ENCODE measurements around the gene MAX. TPM values are rescaled to one million over a fixed set of nuclear protein-coding genes. Genes with fewer than 3 reads are reported as not detected.

Gene MAX
- polyA plus RNA-seq, 4 donors = 42.9 to 127 (median 71.0) TPM

GRCh38 chr14:65062096-65063075 is 39.9 kb downstream of the MAX start:
- Histone ChIP-seq H3K27ac (ENCODE audit: low read depth in 1 of 3, low read length in 2 of 3) (no peak overlapping the region), H3K36me3 (ENCODE audit: control insufficient read depth in 3 of 3, insufficient read depth in 2 of 3, low read depth in 1 of 3, low read length in 3 of 3) (peaks cover 4 to 63% (median 8%) of the 10 kb centered on the region in 3 donors), H3K4me1 (ENCODE audit: control insufficient read depth in 3 of 3, insufficient read depth in 2 of 3, low read depth in 1 of 3, low read length in 2 of 3) (no peaks in the 10 kb centered on the region), H3K4me3 (ENCODE audit: low read depth in 1 of 3, low read length in 3 of 3) (no peak overlapping the region), H3K9me3 (ENCODE audit: control insufficient read depth in 2 of 2, insufficient read depth in 1 of 2, low read depth in 1 of 2, low read length in 1 of 2) (no peaks in the 10 kb centered on the region), H3K27me3 (ENCODE audit: control insufficient read depth in 3 of 3, insufficient read depth in 3 of 3, low read length in 3 of 3) (no peaks in the 10 kb centered on the region)
- DNase-seq (no peak), FAIRE-seq (no peak)
- 91 to 98% (median 94%) methylated on average over 15 to 16 of the region's 16 CpGs for WGBS, 3 donors

GRCh38 chr14:65057695-65058094 is 44.6 kb downstream of the MAX start:
- DNase-seq (no peak), FAIRE-seq (no peak)
- Histone ChIP-seq H3K4me1 (ENCODE audit: control insufficient read depth in 3 of 3, insufficient read depth in 2 of 3, low read depth in 1 of 3, low read length in 2 of 3) (peaks cover 0 to 3% (median 0%) of the 10 kb centered on the region in 3 donors), H3K27ac (ENCODE audit: low read depth in 1 of 3, low read length in 2 of 3) (no peak overlapping the region), H3K4me3 (ENCODE audit: low read depth in 1 of 3, low read length in 3 of 3) (no peak overlapping the region), H3K9me3 (ENCODE audit: control insufficient read depth in 2 of 2, insufficient read depth in 1 of 2, low read depth in 1 of 2, low read length in 1 of 2) (no peaks in the 10 kb centered on the region), H3K27me3 (ENCODE audit: control insufficient read depth in 3 of 3, insufficient read depth in 3 of 3, low read length in 3 of 3) (no peaks in the 10 kb centered on the region), H3K36me3 (ENCODE audit: control insufficient read depth in 3 of 3, insufficient read depth in 2 of 3, low read depth in 1 of 3, low read length in 3 of 3) (peaks cover 4 to 57% (median 18%) of the 10 kb centered on the region in 3 donors)

GRCh38 chr14:65054471-65055085 is 47.7 kb downstream of the MAX start:
- H3K27ac ChIP-seq (ENCODE audit: low read depth in 1 of 3, low read length in 2 of 3) = no peak overlapping the region
- H3K36me3 ChIP-seq (ENCODE audit: control insufficient read depth in 3 of 3, insufficient read depth in 2 of 3, low read depth in 1 of 3, low read length in 3 of 3) = peaks cover 0 to 42% (median 10%) of the 10 kb centered on the region in 3 donors
- H3K4me3 ChIP-seq (ENCODE audit: low read depth in 1 of 3, low read length in 3 of 3) = no peak overlapping the region
- H3K9me3 ChIP-seq (ENCODE audit: control insufficient read depth in 2 of 2, insufficient read depth in 1 of 2, low read depth in 1 of 2, low read length in 1 of 2) = no peaks in the 10 kb centered on the region
- no peaks in the 10 kb centered on the region for H3K27me3 ChIP-seq (ENCODE audit: control insufficient read depth in 3 of 3, insufficient read depth in 3 of 3, low read length in 3 of 3)
- WGBS, 3 donors = 87 to 93% (median 87%) methylated on average over 23 of the region's 23 CpGs
- no peak for FAIRE-seq
- peaks cover 0 to 3% (median 0%) of the 10 kb centered on the region in 3 donors for H3K4me1 ChIP-seq (ENCODE audit: control insufficient read depth in 3 of 3, insufficient read depth in 2 of 3, low read depth in 1 of 3, low read length in 2 of 3)
- no peak for DNase-seq

- Histone ChIP-seq H3K27ac (ENCODE audit: low read depth in 1 of 3, low read length in 2 of 3) (no peak overlapping the region), H3K27me3 (ENCODE audit: control insufficient read depth in 3 of 3, insufficient read depth in 3 of 3, low read length in 3 of 3) (no peaks in the 10 kb centered on the region), H3K4me1 (ENCODE audit: control insufficient read depth in 3 of 3, insufficient read depth in 2 of 3, low read depth in 1 of 3, low read length in 2 of 3) (peaks cover 0 to 3% (median 0%) of the 10 kb centered on the region in 3 donors), H3K4me3 (ENCODE audit: low read depth in 1 of 3, low read length in 3 of 3) (no peak overlapping the region), H3K9me3 (ENCODE audit: control insufficient read depth in 2 of 2, insufficient read depth in 1 of 2, low read depth in 1 of 2, low read length in 1 of 2) (no peaks in the 10 kb centered on the region), H3K36me3 (ENCODE audit: control insufficient read depth in 3 of 3, insufficient read depth in 2 of 3, low read depth in 1 of 3, low read length in 3 of 3) (peaks cover 0 to 44% (median 10%) of the 10 kb centered on the region in 3 donors)
- DNase-seq = no peak
- no peak for FAIRE-seq
- WGBS, 3 donors = 91 to 97% (median 92%) methylated on average over 3 of the region's 3 CpGs
Observed at GRCh38 chr14:65053466-65053865, 48.9 kb downstream of the MAX start.

- Histone ChIP-seq H3K27ac (ENCODE audit: low read depth in 1 of 3, low read length in 2 of 3) (peak overlapping the region in 1 of 3 donors; percentile 39), H3K9me3 (ENCODE audit: control insufficient read depth in 2 of 2, insufficient read depth in 1 of 2, low read depth in 1 of 2, low read length in 1 of 2) (no peaks in the 10 kb centered on the region), H3K4me3 (ENCODE audit: low read depth in 1 of 3, low read length in 3 of 3) (no peak overlapping the region), H3K27me3 (ENCODE audit: control insufficient read depth in 3 of 3, insufficient read depth in 3 of 3, low read length in 3 of 3) (no peaks in the 10 kb centered on the region), H3K4me1 (ENCODE audit: control insufficient read depth in 3 of 3, insufficient read depth in 2 of 3, low read depth in 1 of 3, low read length in 2 of 3) (peaks cover 0 to 3% (median 0%) of the 10 kb centered on the region in 3 donors), H3K36me3 (ENCODE audit: control insufficient read depth in 3 of 3, insufficient read depth in 2 of 3, low read depth in 1 of 3, low read length in 3 of 3) (peaks cover 0 to 44% (median 10%) of the 10 kb centered on the region in 3 donors)
- DNase-seq (peak in 1 of 2 donors; percentile 82), FAIRE-seq (no peak)
- 19 to 70% (median 40%) methylated on average over 4 of the region's 4 CpGs for WGBS, 3 donors
Observed at GRCh38 chr14:65052832-65053231, 49.5 kb downstream of the MAX start.

- FAIRE-seq (no peak), DNase-seq (no peak)
- Histone ChIP-seq H3K27me3 (ENCODE audit: control insufficient read depth in 3 of 3, insufficient read depth in 3 of 3, low read length in 3 of 3) (no peaks in the 10 kb centered on the region), H3K27ac (ENCODE audit: low read depth in 1 of 3, low read length in 2 of 3) (no peak overlapping the region), H3K4me1 (ENCODE audit: control insufficient read depth in 3 of 3, insufficient read depth in 2 of 3, low read depth in 1 of 3, low read length in 2 of 3) (peaks cover 0 to 2% (median 0%) of the 10 kb centered on the region in 3 donors), H3K36me3 (ENCODE audit: control insufficient read depth in 3 of 3, insufficient read depth in 2 of 3, low read depth in 1 of 3, low read length in 3 of 3) (peaks cover 2 to 46% (median 3%) of the 10 kb centered on the region in 3 donors), H3K4me3 (ENCODE audit: low read depth in 1 of 3, low read length in 3 of 3) (no peak overlapping the region), H3K9me3 (ENCODE audit: control insufficient read depth in 2 of 2, insufficient read depth in 1 of 2, low read depth in 1 of 2, low read length in 1 of 2) (no peaks in the 10 kb centered on the region)
- 90 to 97% (median 94%) methylated on average over 4 of the region's 4 CpGs for WGBS, 3 donors
Observed at GRCh38 chr14:65045709-65046108, 56.6 kb downstream of the MAX start.

GRCh38 chr14:65045006-65045405 is 57.3 kb downstream of the MAX start:
- no peak for FAIRE-seq

GRCh38 chr14:65044596-65044959 is 57.7 kb downstream of the MAX start:
- Histone ChIP-seq H3K4me1 (ENCODE audit: control insufficient read depth in 3 of 3, insufficient read depth in 2 of 3, low read depth in 1 of 3, low read length in 2 of 3) (peaks cover 0 to 2% (median 0%) of the 10 kb centered on the region in 3 donors), H3K27ac (ENCODE audit: low read depth in 1 of 3, low read length in 2 of 3) (no peak overlapping the region), H3K27me3 (ENCODE audit: control insufficient read depth in 3 of 3, insufficient read depth in 3 of 3, low read length in 3 of 3) (no peaks in the 10 kb centered on the region), H3K36me3 (ENCODE audit: control insufficient read depth in 3 of 3, insufficient read depth in 2 of 3, low read depth in 1 of 3, low read length in 3 of 3) (peaks cover 2 to 50% (median 3%) of the 10 kb centered on the region in 3 donors), H3K9me3 (ENCODE audit: control insufficient read depth in 2 of 2, insufficient read depth in 1 of 2, low read depth in 1 of 2, low read length in 1 of 2) (no peaks in the 10 kb centered on the region), H3K4me3 (ENCODE audit: low read depth in 1 of 3, low read length in 3 of 3) (no peak overlapping the region)
- no peak for FAIRE-seq
- DNase-seq = no peak
- 84 to 92% (median 92%) methylated on average over 9 of the region's 9 CpGs for WGBS, 3 donors

More at GRCh38 chr14:65045006-65045405, 57.3 kb downstream of the MAX start:
- H3K27ac ChIP-seq (ENCODE audit: low read depth in 1 of 3, low read length in 2 of 3) = no peak overlapping the region
- H3K4me1 ChIP-seq (ENCODE audit: control insufficient read depth in 3 of 3, insufficient read depth in 2 of 3, low read depth in 1 of 3, low read length in 2 of 3) = peaks cover 0 to 2% (median 0%) of the 10 kb centered on the region in 3 donors
- WGBS, 3 donors = 88 to 96% (median 90%) methylated on average over 5 of the region's 5 CpGs
- H3K27me3 ChIP-seq (ENCODE audit: control insufficient read depth in 3 of 3, insufficient read depth in 3 of 3, low read length in 3 of 3) = no peaks in the 10 kb centered on the region
- no peaks in the 10 kb centered on the region for H3K9me3 ChIP-seq (ENCODE audit: control insufficient read depth in 2 of 2, insufficient read depth in 1 of 2, low read depth in 1 of 2, low read length in 1 of 2)
- DNase-seq = no peak
- peaks cover 2 to 47% (median 3%) of the 10 kb centered on the region in 3 donors for H3K36me3 ChIP-seq (ENCODE audit: control insufficient read depth in 3 of 3, insufficient read depth in 2 of 3, low read depth in 1 of 3, low read length in 3 of 3)
- no peak overlapping the region for H3K4me3 ChIP-seq (ENCODE audit: low read depth in 1 of 3, low read length in 3 of 3)
